Testis (tissue), 2 donors: ENCODE data around the gene BNC2.

Source experiments
- CTCF ChIP-seq, 3 experiments: fragments of 450-650 bp in 2 of 3; fragments of 200-600 bp in 1 of 3; sonication (generic) in 1 of 3; IDR thresholded peaks; one replicate each; pipeline ENCODE4 v1.5.1; 2016 to 2019; ENCODE audit warnings: antibody characterized with exemption in 3 of 3, mild to moderate bottlenecking in 2 of 3, moderate library complexity in 1 of 3
- POLR2A ChIP-seq: fragments of 450-650 bp; IDR thresholded peaks from one replicate; pipeline ENCODE4 v1.6.1; 2017; ENCODE audit warnings: antibody characterized with exemption, mild to moderate bottlenecking, moderate library complexity

DNA sequence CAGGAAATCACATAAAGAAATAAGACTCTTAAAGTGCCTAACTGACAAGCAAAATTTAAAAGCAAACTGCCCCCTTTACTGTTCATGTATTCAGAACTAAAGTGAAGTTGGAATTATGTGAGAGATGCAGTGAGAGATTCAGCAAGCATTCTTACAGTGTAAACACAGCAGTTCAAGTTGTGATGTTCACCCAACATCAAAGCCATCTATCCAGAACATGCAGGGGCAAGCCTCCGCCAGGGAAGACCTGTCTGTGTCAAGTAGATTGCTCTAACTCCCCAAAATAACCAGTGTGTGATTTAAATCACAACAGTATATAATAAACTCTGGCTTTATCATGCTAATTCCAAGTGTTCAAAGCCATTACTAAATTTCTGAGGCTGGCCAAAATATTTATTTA, 233.3 kb downstream of the BNC2 start:
- no peak for TF ChIP-seq CTCF (IDR thresholded peaks at IDR 0.05)
- TF ChIP-seq POLR2A, result no peak
